Testis (tissue), 3 donors: ENCODE data around the gene SDC1. TPM values are rescaled to one million over a fixed set of nuclear protein-coding genes. Genes with fewer than 3 reads are reported as not detected.

Experiments used
- DNase-seq: peaks from one replicate; pipeline ENCODE4 v3.0.0-alpha.2; 2019
- H3K27ac ChIP-seq, 2 donors: fragments of 200-600 bp; sonication (generic); one replicate each; pipeline ENCODE4 v1.5.1; 2019
- H3K27me3 ChIP-seq: fragments of 200-600 bp; sonication (generic); one replicate; pipeline ENCODE4 v1.5.1; 2019
- H3K36me3 ChIP-seq: fragments of 200-600 bp; sonication (generic); one replicate; pipeline ENCODE4 v1.5.1; 2017; ENCODE audit warnings: low read depth; ENCODE audit errors: missing control alignments
- H3K4me1 ChIP-seq: fragments of 200-600 bp; sonication (generic); one replicate; pipeline ENCODE4 v1.5.1; 2019
- H3K4me3 ChIP-seq, 2 donors: fragments of 200-600 bp; sonication (generic); one replicate each; pipeline ENCODE4 v1.5.1; 2017 to 2019
- H3K9me3 ChIP-seq: fragments of 200-600 bp; sonication (generic); one replicate; pipeline ENCODE4 v1.5.1; 2017
- POLR2A ChIP-seq: fragments of 450-650 bp; IDR thresholded peaks from one replicate; pipeline ENCODE4 v1.6.1; 2017; ENCODE audit warnings: antibody characterized with exemption, mild to moderate bottlenecking, moderate library complexity
- WGBS, 2 donors: methylation state at CpG; one replicate each; pipeline ENCODE4 v1.1.5; 2018; 5-methylcytosine and 5-hydroxymethylcytosine counted together
- intact Hi-C: fragments of 100-400 bp; cut with DNase I; formaldehyde crosslinking; loops from one replicate; pipeline ENCODE4 v1.15.1; 2023; ENCODE audit warnings: low total_unique reads
- polyA plus RNA-seq: library from polyadenylated mRNA; stranded (reverse); fragments of 350-450 nt; fragmentation: Illumina TruSeq; extraction: RNeasy Lipid Tissue Mini Kit (QIAGEN cat#74804); gene quantifications from one replicate; pipeline ENCODE4 v1.2.3, GENCODE V29; 2014; ENCODE audit warnings: low read depth, low replicate concordance; ENCODE audit not compliant: insufficient read depth
- total RNA-seq, 2 donors: library from RNA; depleted of rRNA; stranded (reverse); fragments of >200 nt; gene quantifications; one replicate each; pipeline ENCODE4 v1.2.3, GENCODE V29; 2016
- TF ChIP-seq, protein P1 (sequence below), 3 experiments: fragments of 450-650 bp in 2 of 3; fragments of 200-600 bp in 1 of 3; sonication (generic) in 1 of 3; IDR thresholded peaks; one replicate each; pipeline ENCODE4 v1.5.1; 2016 to 2019; ENCODE audit warnings: antibody characterized with exemption in 3 of 3, mild to moderate bottlenecking in 2 of 3, moderate library complexity in 1 of 3

Gene SDC1
- total and polyA plus RNA-seq, 3 donors from 2014 or later: 8.7 to 11.9 (median 9.2) TPM

- H3K4me1 ChIP-seq: no peaks in the 10 kb centered on the region
- TF ChIP-seq POLR2A: no peak
- TF ChIP-seq, protein P1, sequence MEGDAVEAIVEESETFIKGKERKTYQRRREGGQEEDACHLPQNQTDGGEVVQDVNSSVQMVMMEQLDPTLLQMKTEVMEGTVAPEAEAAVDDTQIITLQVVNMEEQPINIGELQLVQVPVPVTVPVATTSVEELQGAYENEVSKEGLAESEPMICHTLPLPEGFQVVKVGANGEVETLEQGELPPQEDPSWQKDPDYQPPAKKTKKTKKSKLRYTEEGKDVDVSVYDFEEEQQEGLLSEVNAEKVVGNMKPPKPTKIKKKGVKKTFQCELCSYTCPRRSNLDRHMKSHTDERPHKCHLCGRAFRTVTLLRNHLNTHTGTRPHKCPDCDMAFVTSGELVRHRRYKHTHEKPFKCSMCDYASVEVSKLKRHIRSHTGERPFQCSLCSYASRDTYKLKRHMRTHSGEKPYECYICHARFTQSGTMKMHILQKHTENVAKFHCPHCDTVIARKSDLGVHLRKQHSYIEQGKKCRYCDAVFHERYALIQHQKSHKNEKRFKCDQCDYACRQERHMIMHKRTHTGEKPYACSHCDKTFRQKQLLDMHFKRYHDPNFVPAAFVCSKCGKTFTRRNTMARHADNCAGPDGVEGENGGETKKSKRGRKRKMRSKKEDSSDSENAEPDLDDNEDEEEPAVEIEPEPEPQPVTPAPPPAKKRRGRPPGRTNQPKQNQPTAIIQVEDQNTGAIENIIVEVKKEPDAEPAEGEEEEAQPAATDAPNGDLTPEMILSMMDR (IDR thresholded peaks at IDR 0.05): no peak
- 97 to 99% methylated on average over 7 of the region's 7 CpGs for WGBS, 2 donors
- no peak overlapping the region for H3K27ac ChIP-seq
- no peaks in the 10 kb centered on the region for H3K27me3 ChIP-seq
- intact Hi-C loops: no loop called here
- DNase-seq: no peak
- no peaks in the 10 kb centered on the region for H3K36me3 ChIP-seq
- H3K4me3 ChIP-seq: no peak overlapping the region
- H3K9me3 ChIP-seq: no peaks in the 10 kb centered on the region
Observed at GRCh38 chr2:20205069-20205468, 19.9 kb downstream of the SDC1 start.

DNA sequence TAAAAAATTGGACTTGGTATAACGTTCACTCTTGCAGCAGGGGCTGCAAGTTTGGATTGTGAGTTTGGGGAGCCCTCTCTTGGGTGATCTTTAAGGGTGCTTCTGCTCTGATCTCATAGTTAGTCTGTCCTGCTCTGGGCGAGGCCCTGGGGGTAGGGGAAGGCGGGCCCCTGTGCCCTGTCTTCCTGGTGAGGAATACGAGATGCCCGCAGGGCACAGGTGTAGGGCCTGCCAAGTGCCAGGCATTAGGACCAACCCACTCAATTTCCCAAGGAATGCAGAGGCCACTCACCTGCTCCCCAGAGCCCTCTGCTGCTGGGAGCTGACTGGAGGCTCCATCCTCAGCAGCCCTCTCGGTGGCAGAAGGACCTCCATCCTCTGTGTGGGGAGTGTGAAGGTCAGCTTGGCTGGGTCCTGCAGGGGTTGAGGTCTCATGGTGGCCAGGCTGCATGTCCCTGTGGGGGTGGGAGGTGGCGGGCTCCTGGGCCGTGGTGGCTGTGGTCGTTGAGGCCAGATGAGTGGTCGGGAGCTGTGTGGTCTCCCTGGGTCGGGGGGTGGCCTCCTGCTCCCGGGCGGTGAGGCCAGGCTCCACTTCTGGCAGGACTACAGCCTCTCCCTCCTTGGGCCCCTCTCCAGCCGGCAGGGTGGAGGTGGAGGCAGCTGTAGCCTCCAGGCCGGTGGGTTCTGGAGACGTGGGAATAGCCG lies 21.3 kb downstream of the SDC1 start:
- H3K9me3 ChIP-seq: no peaks in the 10 kb centered on the region
- intact Hi-C loops: no loop called here

DNA sequence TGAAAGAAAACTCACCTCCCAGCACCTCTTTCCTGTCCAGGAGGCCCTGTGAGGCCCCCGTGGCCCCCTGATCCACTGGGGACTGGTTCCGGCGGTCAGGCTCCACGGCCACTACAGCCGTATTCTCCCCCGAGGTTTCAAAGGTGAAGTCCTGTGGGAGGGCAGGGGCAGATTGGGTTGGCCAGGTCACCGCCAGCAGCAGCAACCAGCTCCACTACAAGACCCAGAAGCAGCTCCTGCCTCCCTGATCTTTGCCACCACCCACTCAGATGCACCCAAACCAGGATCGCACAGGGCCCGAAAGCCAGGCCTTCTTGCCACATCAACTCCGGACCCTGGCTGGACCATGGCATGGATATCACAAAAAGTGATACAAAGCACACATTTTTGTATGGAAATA lies 21.9 kb downstream of the SDC1 start:
- TF ChIP-seq, protein P1 (IDR thresholded peaks at IDR 0.05): no peak
- TF ChIP-seq POLR2A: no peak
- H3K27me3 ChIP-seq: no peaks in the 10 kb centered on the region
- intact Hi-C loops: no loop called here
- no peak for DNase-seq
- H3K4me3 ChIP-seq: no peak overlapping the region
- H3K4me1 ChIP-seq: no peaks in the 10 kb centered on the region
- H3K9me3 ChIP-seq: no peaks in the 10 kb centered on the region
- no peak overlapping the region for H3K27ac ChIP-seq
- no peaks in the 10 kb centered on the region for H3K36me3 ChIP-seq
- WGBS, 2 donors: 92 to 95% methylated on average over 7 to 10 of the region's 10 CpGs

More for the DNA sequence above, 21.3 kb downstream of the SDC1 start:
- TF ChIP-seq, protein P1 (IDR thresholded peaks at IDR 0.05): no peak
- TF ChIP-seq POLR2A: no peak
- Histone ChIP-seq H3K4me3 (no peak overlapping the region), H3K27ac (no peak overlapping the region), H3K27me3 (no peaks in the 10 kb centered on the region), H3K36me3 (no peaks in the 10 kb centered on the region), H3K4me1 (no peaks in the 10 kb centered on the region)
- DNase-seq: no peak
- WGBS, 2 donors: 89 to 97% methylated on average over 5 to 17 of the region's 17 CpGs

DNA sequence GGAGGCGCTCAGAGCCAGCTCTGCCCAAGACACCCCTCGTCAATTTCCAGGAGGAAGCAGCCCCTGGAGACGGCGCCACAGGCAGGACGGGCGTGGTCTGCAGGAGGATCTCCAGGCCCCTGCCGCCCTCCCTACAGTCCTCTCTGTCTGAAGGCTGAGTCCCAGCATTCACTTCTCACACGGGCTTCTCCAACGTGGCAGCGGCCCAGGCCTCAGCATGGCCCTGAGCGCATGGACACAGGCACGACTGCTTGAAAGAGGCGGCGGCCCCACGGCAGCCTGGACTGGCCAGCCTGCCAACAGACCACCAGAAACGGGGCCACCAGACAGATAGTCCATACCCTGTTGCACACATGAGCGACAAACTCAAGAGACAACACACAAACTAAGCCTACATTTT lies 23.3 kb downstream of the SDC1 start:
- Histone ChIP-seq H3K4me1 (peaks cover 6% of the 10 kb centered on the region), H3K27me3 (no peaks in the 10 kb centered on the region), H3K9me3 (no peaks in the 10 kb centered on the region), H3K36me3 (no peaks in the 10 kb centered on the region), H3K4me3 (no peak overlapping the region), H3K27ac (no peak overlapping the region)
- no peak for TF ChIP-seq POLR2A
- TF ChIP-seq, protein P1 (IDR thresholded peaks at IDR 0.05): no peak
- no peak for DNase-seq
- WGBS, 2 donors: 89 to 95% methylated on average over 14 to 17 of the region's 17 CpGs
- intact Hi-C loops: no loop called here
